HepG2 (cell line): Measurements from ENCODE around the gene TRIO. TPM values are rescaled to one million over a fixed set of nuclear protein-coding genes. Genes with fewer than 3 reads are reported as not detected.

ENCODE experiments used
- ATAC-seq: fragments of 200-7000 bp; cut with Tn5 transposase; 3 replicates; pipeline ENCODE4 v1.9.1; 2020; ENCODE audit warnings: mild to moderate bottlenecking, moderate library complexity
- BruUV-seq: library from RNA; stranded (reverse); fragments of 400-500 nt; replicated peaks from 2 replicates; lab custom pipeline; 2021; lab: Mats Ljungman, UMichigan
- CTCF ChIA-PET: fragments of 300-600 bp; formaldehyde crosslinking; extraction: SDS; loops from one replicate; lab custom pipeline; 2021; ENCODE audit warnings: low total read pairs, inconsistent platforms, low intra/inter-chr PET ratio; lab: Yijun Ruan, JAX
- POLR2A ChIA-PET: fragments of 350-600 bp; sonication (Branson Sonifier 250); formaldehyde crosslinking; loops from one replicate; lab custom pipeline; 2020; ENCODE audit warnings: antibody characterized with exemption, inconsistent platforms; lab: Yijun Ruan, JAX
- DNase-seq: peaks from one replicate; pipeline ENCODE4 v3.0.0-alpha.2; 2015; ENCODE audit warnings: low spot score
- FAIRE-seq: peaks from 3 replicates; lab custom pipeline; 2011; peaks lifted over from hg19 to GRCh38; lab: Jason Lieb, UNC
- H2AFZ ChIP-seq: one replicate; pipeline ENCODE4 v1.6.1; 2011; ENCODE audit warnings: low read length, inconsistent platforms
- H3K27ac ChIP-seq: fragments of 300-600 bp; 3 replicates; pipeline ENCODE4 v1.8.0; 2011; ENCODE audit warnings: mixed run types, mild to moderate bottlenecking, mixed read lengths, low read length, inconsistent platforms; ENCODE audit not compliant: insufficient read depth; ENCODE audit errors: extremely low read length
- H3K27me3 ChIP-seq, 2 experiments: fragments of 200-600 bp in 1 of 2; 2 replicates in 1 of 2; 3 replicates in 1 of 2; pipeline versions ENCODE4 v1.6.0 to v1.8.0; 2011; ENCODE audit warnings: low read length in 2 of 2, mild to moderate bottlenecking in 2 of 2, moderate library complexity in 2 of 2, inconsistent platforms in 1 of 2; ENCODE audit not compliant: insufficient read depth in 2 of 2, control insufficient read depth in 1 of 2
- H3K36me3 ChIP-seq, 2 experiments: fragments of 200-600 bp in 1 of 2; replicated peaks in 1 of 2; 2 replicates in 1 of 2; 3 replicates in 1 of 2; pipeline versions ENCODE4 v1.5.1 to v1.8.0; 2011; ENCODE audit warnings: low read length in 2 of 2, inconsistent platforms in 1 of 2; ENCODE audit not compliant: insufficient read depth in 2 of 2, control insufficient read depth in 1 of 2
- H3K4me1 ChIP-seq: 2 replicates; pipeline ENCODE4 v1.5.1; 2012; ENCODE audit warnings: low read length, inconsistent platforms; ENCODE audit not compliant: insufficient read depth
- H3K4me2 ChIP-seq: 2 replicates; pipeline ENCODE4 v1.6.0; 2011; ENCODE audit warnings: low read depth, low read length, inconsistent platforms
- H3K4me3 ChIP-seq, 3 experiments: fragments of 200-600 bp in 1 of 3; sonication (generic), shearing (Covaris generic) in 1 of 3; replicated peaks in 1 of 3; 2 replicates each; pipeline ENCODE4 v1.5.1; 2011 to 2016; ENCODE audit warnings: low read length in 3 of 3, inconsistent platforms in 2 of 3, low read depth in 2 of 3, mild to moderate bottlenecking in 2 of 3, control low read depth in 1 of 3, mixed read lengths in 1 of 3; ENCODE audit not compliant: insufficient read depth in 1 of 3
- H3K79me2 ChIP-seq: one replicate; pipeline ENCODE4 v1.6.1; 2011; ENCODE audit warnings: low read length, inconsistent platforms; ENCODE audit not compliant: insufficient read depth
- H3K9ac ChIP-seq: 2 replicates; pipeline ENCODE4 v1.6.0; 2011; ENCODE audit warnings: mild to moderate bottlenecking, low read depth, low read length, inconsistent platforms; ENCODE audit not compliant: insufficient read depth
- H3K9me3 ChIP-seq: 2 replicates; pipeline ENCODE4 v1.5.1; 2012; ENCODE audit warnings: mild to moderate bottlenecking, low read length
- H4K20me1 ChIP-seq: 2 replicates; pipeline ENCODE4 v1.6.0; 2011; ENCODE audit warnings: inconsistent platforms, mild to moderate bottlenecking, low read length, moderate library complexity; ENCODE audit not compliant: insufficient read depth
- ETV5 ChIP-seq: IDR thresholded peaks from 2 replicates; pipeline ENCODE4 v1.6.1; 2018; ENCODE audit warnings: missing biosample characterization, missing genetic modification reagents, inconsistent platforms, borderline replicate concordance
- FOXP1 ChIP-seq, 2 experiments: fragments of 450-650 bp in 1 of 2; IDR thresholded peaks; 2 replicates each; pipeline ENCODE4 v1.6.1; 2017 to 2018; ENCODE audit warnings: antibody characterized with exemption in 1 of 2
- HNF4A ChIP-seq: sonication (generic); formaldehyde crosslinking; IDR thresholded peaks from 2 replicates; pipeline ENCODE4 v1.4.0; 2020; ENCODE audit warnings: missing genetic modification reagents
- KLF9 ChIP-seq: IDR thresholded peaks from 2 replicates; pipeline ENCODE4 v1.6.1; 2016; ENCODE audit warnings: low read depth
- MED1 ChIP-seq: sonication (generic); formaldehyde crosslinking; IDR thresholded peaks from 2 replicates; pipeline ENCODE4 v1.4.0; 2020; ENCODE audit warnings: missing genetic modification reagents
- PPARG ChIP-seq: conservative IDR thresholded peaks from 2 replicates; pipeline ENCODE4 v1.6.1; 2016; ENCODE audit warnings: missing biosample characterization, missing genetic modification reagents
- SP1 ChIP-seq, 2 experiments: fragments of 450-650 bp in 1 of 2; sonication (generic) in 1 of 2; formaldehyde crosslinking in 1 of 2; IDR thresholded peaks; 2 replicates each; pipeline versions ENCODE4 v1.4.0 to v1.6.1; 2016 to 2020; ENCODE audit warnings: missing genetic modification reagents in 1 of 2
- SRSF1 ChIP-seq: fragments of 200-400 bp; formaldehyde crosslinking; optimal IDR thresholded peaks from 2 replicates; pipeline ENCODE3; 2017; ENCODE audit warnings: mild to moderate bottlenecking, low read depth, low read length, moderate library complexity
- TSC22D2 ChIP-seq: sonication (generic); formaldehyde crosslinking; IDR thresholded peaks from 2 replicates; pipeline ENCODE4 v1.5.1; 2020; ENCODE audit warnings: missing genetic modification reagents, mild to moderate bottlenecking, borderline replicate concordance
- ZNF274 ChIP-seq: sonication (generic); formaldehyde crosslinking; IDR thresholded peaks from 2 replicates; pipeline ENCODE4 v1.5.1; 2020; ENCODE audit warnings: mild to moderate bottlenecking, missing genetic modification reagents
- ZNF570 ChIP-seq: sonication (generic); formaldehyde crosslinking; IDR thresholded peaks from 2 replicates; pipeline ENCODE4 v1.4.0; 2020; ENCODE audit warnings: mild to moderate bottlenecking, missing genetic modification reagents, borderline replicate concordance
- ZNF615 ChIP-seq: sonication (generic); formaldehyde crosslinking; IDR thresholded peaks from 2 replicates; pipeline ENCODE4 v1.5.0; 2020; ENCODE audit warnings: mild to moderate bottlenecking, missing genetic modification reagents, borderline replicate concordance
- ZNF724P ChIP-seq: sonication (generic); formaldehyde crosslinking; IDR thresholded peaks from 2 replicates; pipeline ENCODE4 v1.8.0; 2022; ENCODE audit warnings: missing genetic modification reagents, borderline replicate concordance
- WGBS: methylation state at CpG from one replicate; pipeline ENCODE4 v1.1.6; 2017; ENCODE audit warnings: low lambda C conversion rate; 5-methylcytosine and 5-hydroxymethylcytosine counted together
- in situ Hi-C: cut with HindIII; loops from 2 replicates; pipeline ENCODE4 v1.10.0; 2017; ENCODE audit warnings: low pct_unique_long_range_greater_than_20kb; ENCODE audit not compliant: extremely low pct_ligation_motif_present
- intact Hi-C: fragments of 100-400 bp; cut with micrococcal nuclease; formaldehyde crosslinking; loops from one replicate; pipeline ENCODE4 v1.10.0; 2022; ENCODE audit not compliant: unreplicated experiment
- polyA plus RNA-seq, 8 experiments: library from polyadenylated mRNA; depleted of rRNA in 3 of 8; stranded (reverse) in 7 of 8; unstranded in 1 of 8; fragments of >200 nt; fragmentation: Illumina TruSeq in 4 of 8; extraction: Trizol in 4 of 8; gene quantifications; 2 replicates each; pipeline versions ENCODE4 v1.2.1 to v1.2.3, GENCODE V29; 2011 to 2016; ENCODE audit warnings: low read depth in 4 of 8, missing spikeins in 1 of 8, mixed read lengths in 1 of 8; ENCODE audit not compliant: insufficient read depth in 1 of 8
- total RNA-seq, 5 experiments: library from RNA; depleted of rRNA; stranded (reverse); fragments of >200 nt; fragmentation: Illumina TruSeq; extraction: Trizol; gene quantifications; 2 replicates each; pipeline ENCODE4 v1.2.3, GENCODE V29; 2016; ENCODE audit warnings: low read depth in 1 of 5
- TF ChIP-seq, protein P1 (sequence below): sonication (generic); formaldehyde crosslinking; IDR thresholded peaks from 2 replicates; pipeline ENCODE4 v1.4.0; 2020; ENCODE audit warnings: mild to moderate bottlenecking, missing genetic modification reagents, borderline replicate concordance

TRIO gene
- total and polyA plus RNA-seq, 2 of the 13 experiments (the other 11 are each of a cell fraction or from before 2014, with no cell fraction given): 45.2 to 45.9 TPM

DNA sequence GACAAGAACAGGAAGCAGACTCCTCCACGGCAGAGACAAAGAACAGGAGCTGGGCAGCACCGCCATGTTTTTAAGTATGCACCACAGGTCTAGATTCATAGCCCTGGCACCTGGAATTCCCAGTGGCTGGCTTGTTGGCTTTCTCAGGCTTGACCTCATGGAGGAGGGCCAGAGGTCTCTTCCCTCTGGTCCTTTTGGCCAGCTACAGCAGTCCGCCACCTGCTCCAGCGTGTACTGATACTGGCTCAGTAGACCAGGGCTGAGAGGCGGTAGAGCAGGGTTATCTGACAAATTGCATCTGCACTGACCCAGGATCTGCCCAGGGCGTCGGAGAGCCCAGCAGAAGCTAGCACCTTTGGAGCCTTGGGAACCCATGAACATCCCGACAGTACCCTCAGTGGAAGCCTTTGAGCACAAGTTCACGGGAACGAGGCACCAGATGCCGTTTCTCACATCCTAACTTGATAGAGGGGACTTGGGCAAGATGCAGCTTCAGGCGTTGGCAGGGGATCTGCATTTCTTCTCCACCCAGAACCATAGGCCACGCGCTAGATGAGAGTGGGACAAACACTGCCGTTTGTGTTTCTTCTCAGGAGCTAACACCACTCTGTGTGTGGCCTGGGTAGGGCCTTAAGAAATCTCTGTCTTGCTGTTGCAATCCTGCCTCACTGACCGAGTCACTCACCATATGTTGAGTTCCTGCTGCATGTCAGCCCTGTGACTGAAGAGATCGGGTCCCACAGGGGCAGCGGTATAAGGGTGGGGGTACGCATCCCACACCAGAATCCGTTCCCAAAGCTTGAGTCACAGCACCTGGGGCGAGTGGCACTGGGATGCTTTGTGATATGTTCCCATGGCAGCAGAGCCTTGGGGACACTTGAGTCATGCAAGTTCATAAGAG, 348.1 kb downstream of the TRIO start:
- POLR2A ChIA-PET: no interaction called here

DNA sequence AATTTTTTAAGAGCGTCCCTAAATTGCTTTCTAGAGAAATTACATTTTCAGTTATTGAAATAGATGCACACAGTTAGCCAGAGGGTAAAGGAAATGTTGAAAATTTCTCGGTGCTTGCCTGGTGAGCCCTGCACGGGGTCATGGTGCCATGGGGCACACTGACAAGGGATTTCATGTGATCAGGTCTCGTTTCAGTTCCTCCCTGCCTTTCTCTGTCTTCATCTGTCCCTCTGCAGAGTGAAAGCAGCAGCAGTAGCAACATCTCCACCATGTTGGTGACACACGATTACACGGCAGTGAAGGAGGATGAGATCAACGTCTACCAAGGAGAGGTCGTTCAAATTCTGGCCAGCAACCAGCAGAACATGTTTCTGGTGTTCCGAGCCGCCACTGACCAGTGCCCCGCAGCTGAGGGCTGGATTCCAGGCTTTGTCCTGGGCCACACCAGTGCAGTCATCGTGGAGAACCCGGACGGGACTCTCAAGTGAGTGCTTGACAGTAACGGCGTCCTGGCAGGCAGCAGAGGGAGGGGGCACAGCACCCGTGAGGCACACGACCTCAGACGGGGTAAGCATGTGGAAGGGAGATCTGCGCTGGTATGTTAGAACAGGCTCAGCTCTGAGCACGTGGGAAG, 349.3 kb downstream of the TRIO start:
- WGBS: 94% methylated on average over 21 of the region's 21 CpGs
- ChIA-PET CTCF (no interaction called here), POLR2A (no interaction called here)
- FAIRE-seq (no peak), DNase-seq (no peak), ATAC-seq (no peak)
- H3K4me3 ChIP-seq: no peak overlapping the region
- no peak overlapping the region for H3K9ac ChIP-seq
- no peaks in the 10 kb centered on the region for H3K27me3 ChIP-seq
- no peaks in the 10 kb centered on the region for H4K20me1 ChIP-seq
- in situ Hi-C loops: no loop called here
- no peaks in the 10 kb centered on the region for H3K79me2 ChIP-seq
- no peaks in the 10 kb centered on the region for H3K9me3 ChIP-seq
- no peak overlapping the region for H3K4me2 ChIP-seq
- H2AFZ ChIP-seq: no peak overlapping the region
- no peak overlapping the region for H3K27ac ChIP-seq
- no TSS peak for BruUV-seq
- no peaks in the 10 kb centered on the region for H3K4me1 ChIP-seq
- H3K36me3 ChIP-seq: peaks cover 20 to 60% of the 10 kb centered on the region in 2 experiments; a peak in 4 of 5 replicates
- intact Hi-C loops: no loop called here
- TF ChIP-seq, protein P1, sequence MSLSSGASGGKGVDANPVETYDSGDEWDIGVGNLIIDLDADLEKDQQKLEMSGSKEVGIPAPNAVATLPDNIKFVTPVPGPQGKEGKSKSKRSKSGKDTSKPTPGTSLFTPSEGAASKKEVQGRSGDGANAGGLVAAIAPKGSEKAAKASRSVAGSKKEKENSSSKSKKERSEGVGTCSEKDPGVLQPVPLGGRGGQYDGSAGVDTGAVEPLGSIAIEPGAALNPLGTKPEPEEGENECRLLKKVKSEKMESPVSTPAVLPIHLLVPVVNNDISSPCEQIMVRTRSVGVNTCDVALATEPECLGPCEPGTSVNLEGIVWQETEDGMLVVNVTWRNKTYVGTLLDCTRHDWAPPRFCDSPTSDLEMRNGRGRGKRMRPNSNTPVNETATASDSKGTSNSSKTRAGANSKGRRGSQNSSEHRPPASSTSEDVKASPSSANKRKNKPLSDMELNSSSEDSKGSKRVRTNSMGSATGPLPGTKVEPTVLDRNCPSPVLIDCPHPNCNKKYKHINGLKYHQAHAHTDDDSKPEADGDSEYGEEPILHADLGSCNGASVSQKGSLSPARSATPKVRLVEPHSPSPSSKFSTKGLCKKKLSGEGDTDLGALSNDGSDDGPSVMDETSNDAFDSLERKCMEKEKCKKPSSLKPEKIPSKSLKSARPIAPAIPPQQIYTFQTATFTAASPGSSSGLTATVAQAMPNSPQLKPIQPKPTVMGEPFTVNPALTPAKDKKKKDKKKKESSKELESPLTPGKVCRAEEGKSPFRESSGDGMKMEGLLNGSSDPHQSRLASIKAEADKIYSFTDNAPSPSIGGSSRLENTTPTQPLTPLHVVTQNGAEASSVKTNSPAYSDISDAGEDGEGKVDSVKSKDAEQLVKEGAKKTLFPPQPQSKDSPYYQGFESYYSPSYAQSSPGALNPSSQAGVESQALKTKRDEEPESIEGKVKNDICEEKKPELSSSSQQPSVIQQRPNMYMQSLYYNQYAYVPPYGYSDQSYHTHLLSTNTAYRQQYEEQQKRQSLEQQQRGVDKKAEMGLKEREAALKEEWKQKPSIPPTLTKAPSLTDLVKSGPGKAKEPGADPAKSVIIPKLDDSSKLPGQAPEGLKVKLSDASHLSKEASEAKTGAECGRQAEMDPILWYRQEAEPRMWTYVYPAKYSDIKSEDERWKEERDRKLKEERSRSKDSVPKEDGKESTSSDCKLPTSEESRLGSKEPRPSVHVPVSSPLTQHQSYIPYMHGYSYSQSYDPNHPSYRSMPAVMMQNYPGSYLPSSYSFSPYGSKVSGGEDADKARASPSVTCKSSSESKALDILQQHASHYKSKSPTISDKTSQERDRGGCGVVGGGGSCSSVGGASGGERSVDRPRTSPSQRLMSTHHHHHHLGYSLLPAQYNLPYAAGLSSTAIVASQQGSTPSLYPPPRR: no peak
- TF ChIP-seq TSC22D2 (CRISPR knock-in tag) (no peak), ETV5 (CRISPR knock-in tag) (no peak), PPARG (CRISPR knock-in tag) (no peak), ZNF724P (CRISPR knock-in tag) (no peak), SP1 (IDR thresholded peaks at IDR 0.05) (no peak), SP1 (CRISPR knock-in tag; IDR thresholded peaks at IDR 0.05) (no peak), KLF9 (CRISPR knock-in tag) (no peak), ZNF274 (CRISPR knock-in tag) (no peak), ZNF615 (CRISPR knock-in tag) (no peak), SRSF1 (no peak), HNF4A (CRISPR knock-in tag) (no peak)

More for the DNA sequence above, 348.1 kb downstream of the TRIO start:
- BruUV-seq: no TSS peak
- no peaks in the 10 kb centered on the region for H4K20me1 ChIP-seq
- TF ChIP-seq FOXP1 (IDR thresholded peaks at IDR 0.05) (no peak), FOXP1 (CRISPR knock-in tag; IDR thresholded peaks at IDR 0.05) (no peak), ZNF570 (CRISPR knock-in tag) (no peak), MED1 (CRISPR knock-in tag) (no peak)
- FAIRE-seq (no peak), DNase-seq (no peak), ATAC-seq (no peak)
- no peaks in the 10 kb centered on the region for H3K4me1 ChIP-seq
- no peak overlapping the region for H3K4me2 ChIP-seq
- 94% methylated on average over 13 of the region's 21 CpGs for WGBS
- H3K27me3 ChIP-seq: no peaks in the 10 kb centered on the region
- H3K9ac ChIP-seq: no peak overlapping the region
- H3K36me3 ChIP-seq: peaks cover 17 to 49% of the 10 kb centered on the region in 2 experiments
- H3K9me3 ChIP-seq: no peaks in the 10 kb centered on the region
- no peak overlapping the region for H2AFZ ChIP-seq
- in situ Hi-C loops: no loop called here
- H3K4me3 ChIP-seq: no peak overlapping the region
- H3K27ac ChIP-seq: no peak overlapping the region
- CTCF ChIA-PET: no interaction called here
- intact Hi-C loops: no loop called here
- no peaks in the 10 kb centered on the region for H3K79me2 ChIP-seq
